22Rv1 (cell line): Measurements from ENCODE around the gene AOAH.
"Not testable (repeated sequence)": the region's sequence is repeated elsewhere in the genome, so short reads cannot be mapped to it uniquely, and the experiment has no call there.

Source experiments
- ZFX ChIP-seq: fragments of 450-650 bp; IDR thresholded peaks from 2 replicates; pipeline ENCODE4 v1.6.1; 2017; ENCODE audit warnings: antibody characterized with exemption, borderline replicate concordance
- TF ChIP-seq, protein P1 (sequence below): fragments of 450-650 bp; IDR thresholded peaks from 2 replicates; pipeline ENCODE4 v1.5.1; 2017; ENCODE audit warnings: mild to moderate bottlenecking

DNA sequence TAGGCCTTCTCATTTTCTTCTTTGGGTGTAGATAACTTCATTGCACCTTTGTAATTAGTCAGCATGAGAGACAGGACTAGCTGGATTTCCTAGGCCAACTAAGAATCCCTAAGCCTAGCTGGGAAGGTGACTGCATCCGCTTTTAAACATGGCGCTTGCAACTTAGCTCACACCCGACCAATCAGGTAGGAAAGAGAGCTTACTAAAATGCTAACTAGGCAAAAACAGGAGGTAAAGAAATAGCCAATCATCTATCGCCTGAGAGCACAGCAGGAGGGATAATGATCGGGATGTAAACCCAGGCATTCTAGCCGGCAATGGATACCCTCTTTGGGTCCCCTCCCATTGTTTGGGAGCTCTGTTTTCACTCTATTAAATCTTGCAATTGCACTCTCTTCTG, 75.0 kb downstream of the AOAH start:
- TF ChIP-seq, protein P1, sequence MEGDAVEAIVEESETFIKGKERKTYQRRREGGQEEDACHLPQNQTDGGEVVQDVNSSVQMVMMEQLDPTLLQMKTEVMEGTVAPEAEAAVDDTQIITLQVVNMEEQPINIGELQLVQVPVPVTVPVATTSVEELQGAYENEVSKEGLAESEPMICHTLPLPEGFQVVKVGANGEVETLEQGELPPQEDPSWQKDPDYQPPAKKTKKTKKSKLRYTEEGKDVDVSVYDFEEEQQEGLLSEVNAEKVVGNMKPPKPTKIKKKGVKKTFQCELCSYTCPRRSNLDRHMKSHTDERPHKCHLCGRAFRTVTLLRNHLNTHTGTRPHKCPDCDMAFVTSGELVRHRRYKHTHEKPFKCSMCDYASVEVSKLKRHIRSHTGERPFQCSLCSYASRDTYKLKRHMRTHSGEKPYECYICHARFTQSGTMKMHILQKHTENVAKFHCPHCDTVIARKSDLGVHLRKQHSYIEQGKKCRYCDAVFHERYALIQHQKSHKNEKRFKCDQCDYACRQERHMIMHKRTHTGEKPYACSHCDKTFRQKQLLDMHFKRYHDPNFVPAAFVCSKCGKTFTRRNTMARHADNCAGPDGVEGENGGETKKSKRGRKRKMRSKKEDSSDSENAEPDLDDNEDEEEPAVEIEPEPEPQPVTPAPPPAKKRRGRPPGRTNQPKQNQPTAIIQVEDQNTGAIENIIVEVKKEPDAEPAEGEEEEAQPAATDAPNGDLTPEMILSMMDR, result not testable (repeated sequence)
- not testable (repeated sequence) for TF ChIP-seq ZFX
